ENCODE data around the gene CD200R1.

CD200R1 gene

DNA sequence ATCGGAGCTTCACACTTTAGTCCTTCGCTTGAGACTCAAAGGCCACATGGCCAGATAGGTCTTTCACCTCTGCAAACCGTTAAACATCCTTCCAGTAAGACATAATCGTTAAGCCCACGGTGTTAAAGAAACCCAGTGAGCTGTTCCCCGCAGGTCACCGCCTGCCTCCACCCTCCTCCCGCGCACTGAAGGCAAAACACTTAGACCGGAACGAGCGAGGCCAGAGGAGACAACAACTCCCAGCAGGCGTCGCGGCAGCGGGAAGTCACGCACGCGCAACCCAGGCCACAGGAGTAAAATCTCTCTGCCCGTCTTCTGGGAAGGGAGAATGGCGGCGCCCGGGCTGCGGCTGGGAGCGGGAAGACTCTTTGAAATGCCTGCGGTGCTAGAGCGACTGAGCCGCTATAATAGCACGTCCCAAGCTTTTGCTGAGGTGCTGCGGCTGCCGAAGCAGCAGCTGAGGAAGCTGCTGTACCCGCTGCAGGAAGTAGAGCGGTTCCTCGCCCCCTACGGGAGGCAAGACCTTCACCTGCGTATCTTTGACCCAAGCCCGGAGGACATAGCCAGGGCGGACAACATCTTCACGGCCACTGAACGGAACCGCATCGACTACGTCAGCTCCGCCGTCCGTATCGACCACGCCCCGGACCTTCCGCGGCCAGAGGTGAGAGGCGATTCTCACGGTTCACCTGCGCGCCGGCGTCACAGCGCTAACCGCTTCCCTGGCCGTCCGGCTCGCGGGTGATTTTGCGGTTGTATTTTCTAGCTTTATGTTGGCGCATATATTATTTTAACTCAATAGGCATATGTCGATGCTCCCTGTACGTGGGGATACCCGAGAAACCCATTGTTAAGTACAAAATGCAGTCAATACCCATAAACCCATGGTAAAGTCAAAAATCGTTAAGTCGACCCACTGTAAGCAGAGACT, 16.0 kb upstream of the CD200R1 start, which contains the start of gene GTPBP8:
TSS of gene GTPBP8 (plus strand) at position 313 of the 931 bp plus-strand sequence. CDS start at position 329, 16 bp downstream.
- DNase-seq (ENCODE audit: low read depth), result peak; percentile 86
- H3K4me3 ChIP-seq (ENCODE audit: control insufficient read depth, low read depth, low read length), result peak within 1 kb of the TSS; percentile 96
- TF ChIP-seq, protein P1, sequence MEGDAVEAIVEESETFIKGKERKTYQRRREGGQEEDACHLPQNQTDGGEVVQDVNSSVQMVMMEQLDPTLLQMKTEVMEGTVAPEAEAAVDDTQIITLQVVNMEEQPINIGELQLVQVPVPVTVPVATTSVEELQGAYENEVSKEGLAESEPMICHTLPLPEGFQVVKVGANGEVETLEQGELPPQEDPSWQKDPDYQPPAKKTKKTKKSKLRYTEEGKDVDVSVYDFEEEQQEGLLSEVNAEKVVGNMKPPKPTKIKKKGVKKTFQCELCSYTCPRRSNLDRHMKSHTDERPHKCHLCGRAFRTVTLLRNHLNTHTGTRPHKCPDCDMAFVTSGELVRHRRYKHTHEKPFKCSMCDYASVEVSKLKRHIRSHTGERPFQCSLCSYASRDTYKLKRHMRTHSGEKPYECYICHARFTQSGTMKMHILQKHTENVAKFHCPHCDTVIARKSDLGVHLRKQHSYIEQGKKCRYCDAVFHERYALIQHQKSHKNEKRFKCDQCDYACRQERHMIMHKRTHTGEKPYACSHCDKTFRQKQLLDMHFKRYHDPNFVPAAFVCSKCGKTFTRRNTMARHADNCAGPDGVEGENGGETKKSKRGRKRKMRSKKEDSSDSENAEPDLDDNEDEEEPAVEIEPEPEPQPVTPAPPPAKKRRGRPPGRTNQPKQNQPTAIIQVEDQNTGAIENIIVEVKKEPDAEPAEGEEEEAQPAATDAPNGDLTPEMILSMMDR (conservative IDR thresholded peaks at IDR 0.05; ENCODE audit: control insufficient read depth, insufficient read depth, low read depth, low read length), result no peak

DNA sequence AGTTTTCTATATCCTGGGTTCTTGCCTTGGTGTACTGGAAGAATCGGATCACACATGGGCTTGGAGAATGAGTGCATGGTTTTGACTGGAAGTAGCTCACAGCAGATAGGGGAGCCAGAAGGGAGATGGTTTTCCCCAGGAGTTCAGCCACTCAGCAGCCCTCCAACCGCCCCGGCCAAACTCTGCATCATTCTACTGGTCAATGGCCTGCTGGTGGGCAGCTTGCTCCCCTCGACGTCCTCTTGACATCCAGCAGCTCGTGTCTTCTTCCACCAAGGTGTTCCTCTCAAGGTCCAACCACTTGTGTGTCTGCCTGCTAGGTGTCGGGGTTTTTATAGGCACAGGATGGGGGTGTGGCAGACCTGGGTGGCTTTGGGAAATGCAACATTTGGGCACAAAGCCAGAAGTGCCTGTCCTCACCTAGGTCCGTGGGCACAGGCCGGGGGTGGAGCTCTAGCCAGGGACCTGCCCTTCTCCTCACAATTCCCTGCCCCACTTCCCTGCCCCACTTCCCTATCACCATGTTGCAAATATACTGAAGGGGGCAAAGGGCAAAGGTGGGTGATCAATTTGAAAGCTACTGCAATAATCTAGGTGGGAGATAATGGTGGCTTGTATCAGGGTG, 12.9 kb upstream of the CD200R1 start:
- TF ChIP-seq, protein P1 (conservative IDR thresholded peaks at IDR 0.05; ENCODE audit: control insufficient read depth, insufficient read depth, low read depth, low read length), result no peak
- no peak for DNase-seq (ENCODE audit: low read depth)
- no peak overlapping the region for H3K4me3 ChIP-seq (ENCODE audit: control insufficient read depth, low read depth, low read length)

DNA sequence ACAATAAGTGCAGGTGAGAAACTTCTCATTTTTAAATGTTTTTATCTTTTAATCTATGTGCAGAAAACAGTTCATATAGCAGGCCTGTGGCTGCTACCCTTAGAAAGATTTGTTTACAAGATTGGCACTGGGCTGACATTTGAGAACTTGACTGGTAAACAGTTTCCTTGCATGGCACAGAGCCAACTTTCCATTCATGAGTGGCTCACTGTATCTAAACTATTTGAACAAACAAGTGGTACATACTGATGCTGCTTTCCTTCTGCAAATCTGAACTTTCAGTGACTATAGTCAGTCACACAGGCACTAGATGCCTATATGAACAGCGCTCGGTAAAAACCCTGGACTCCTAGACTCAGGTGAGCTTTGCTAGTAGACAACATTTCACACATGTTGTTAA, 9.6 kb upstream of the CD200R1 start:
- DNase-seq (ENCODE audit: low read depth), result no peak
- TF ChIP-seq, protein P1 (conservative IDR thresholded peaks at IDR 0.05; ENCODE audit: control insufficient read depth, insufficient read depth, low read depth, low read length), result no peak
- H3K4me3 ChIP-seq (ENCODE audit: control insufficient read depth, low read depth, low read length), result no peak overlapping the region

DNA sequence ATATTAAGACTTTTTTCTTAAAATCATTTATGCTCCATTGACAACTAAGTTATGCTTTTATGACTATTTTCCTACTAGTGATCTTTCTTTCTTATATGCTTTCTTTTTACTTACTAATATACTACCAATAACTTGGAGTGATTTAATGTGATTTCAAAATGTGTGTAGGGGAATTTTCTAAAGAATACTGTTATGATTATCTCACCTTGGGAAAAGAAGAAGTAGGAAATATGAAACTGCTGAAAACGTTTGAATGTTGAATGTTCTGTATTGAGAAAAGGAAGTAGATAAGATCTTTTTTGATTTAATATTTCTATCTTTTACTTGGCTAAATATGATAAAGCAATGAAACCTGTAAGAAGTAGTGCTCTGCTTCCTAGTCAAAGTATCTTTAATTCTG, 7.8 kb upstream of the CD200R1 start:
- no peak overlapping the region for H3K4me3 ChIP-seq (ENCODE audit: control insufficient read depth, low read depth, low read length)
- no peak for DNase-seq (ENCODE audit: low read depth)
- TF ChIP-seq, protein P1 (conservative IDR thresholded peaks at IDR 0.05; ENCODE audit: control insufficient read depth, insufficient read depth, low read depth, low read length), result no peak

DNA sequence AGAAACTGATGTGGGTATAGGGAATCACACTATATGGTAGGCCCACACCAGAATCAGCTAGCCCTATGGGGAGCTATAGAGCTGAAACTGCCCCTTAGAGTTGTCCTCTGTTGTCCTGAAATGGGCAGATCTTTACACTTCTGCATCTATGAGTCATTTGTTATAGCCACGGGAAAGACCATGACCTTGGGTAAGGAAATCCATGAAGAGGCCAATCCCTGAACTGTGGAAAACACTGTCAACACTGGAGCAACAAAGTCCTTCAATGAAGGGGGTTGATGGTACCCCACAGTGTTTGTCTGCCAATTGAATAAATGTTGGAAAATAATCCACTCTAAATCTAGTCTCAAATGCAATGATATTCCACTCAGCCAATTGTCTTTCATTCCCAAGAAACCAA, 5.2 kb upstream of the CD200R1 start:
- TF ChIP-seq, protein P1 (conservative IDR thresholded peaks at IDR 0.05; ENCODE audit: control insufficient read depth, insufficient read depth, low read depth, low read length), result no peak
- DNase-seq (ENCODE audit: low read depth), result peak; percentile 30
- H3K4me3 ChIP-seq (ENCODE audit: control insufficient read depth, low read depth, low read length), result no peak overlapping the region

DNA sequence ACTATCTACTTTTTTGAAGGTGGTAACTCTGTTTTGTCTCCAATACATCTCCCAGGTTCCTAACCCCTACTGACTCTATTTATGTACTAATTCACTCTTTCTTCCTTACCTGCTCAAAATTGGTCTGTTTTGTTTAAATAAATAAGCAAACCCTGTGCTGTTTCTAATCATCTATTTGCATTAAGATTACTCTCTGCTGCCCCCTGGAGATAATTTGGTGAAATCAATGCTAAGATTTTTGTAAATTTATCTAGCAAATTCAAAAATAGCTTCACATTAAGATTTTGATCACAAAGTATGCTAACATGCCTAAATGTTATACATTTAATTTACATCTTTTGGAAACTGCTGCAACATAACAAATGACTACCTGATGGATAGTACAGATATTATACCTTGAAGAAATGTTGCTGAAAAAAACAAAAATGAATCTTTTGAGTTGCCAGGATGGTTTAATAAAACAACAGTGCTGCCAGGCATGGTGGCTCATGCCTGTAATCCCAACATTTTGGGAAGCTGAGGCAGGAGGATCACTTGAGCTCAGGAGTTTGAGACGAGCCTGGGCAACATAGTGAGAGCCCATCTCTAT, 4.4 kb upstream of the CD200R1 start:
- H3K4me3 ChIP-seq (ENCODE audit: control insufficient read depth, low read depth, low read length), result no peak overlapping the region
- DNase-seq (ENCODE audit: low read depth), result peak; percentile 49
- TF ChIP-seq, protein P1 (conservative IDR thresholded peaks at IDR 0.05; ENCODE audit: control insufficient read depth, insufficient read depth, low read depth, low read length), result peak; percentile 58
